HG03469 (cell line): ENCODE results near the gene CAMKK2.
"Not testable (repeated sequence)": the region's sequence is repeated elsewhere in the genome, so short reads cannot be mapped to it uniquely, and the experiment has no call there.

Experiments used
- ATAC-seq: cut with Tn5 transposase; IDR thresholded peaks from one replicate; pipeline ENCODE4 v1.9.1; 2021; ENCODE audit warnings: mild to moderate bottlenecking, moderate library complexity, moderate number of reproducible peaks; ENCODE audit not compliant: unreplicated experiment

CAMKK2 gene

DNA sequence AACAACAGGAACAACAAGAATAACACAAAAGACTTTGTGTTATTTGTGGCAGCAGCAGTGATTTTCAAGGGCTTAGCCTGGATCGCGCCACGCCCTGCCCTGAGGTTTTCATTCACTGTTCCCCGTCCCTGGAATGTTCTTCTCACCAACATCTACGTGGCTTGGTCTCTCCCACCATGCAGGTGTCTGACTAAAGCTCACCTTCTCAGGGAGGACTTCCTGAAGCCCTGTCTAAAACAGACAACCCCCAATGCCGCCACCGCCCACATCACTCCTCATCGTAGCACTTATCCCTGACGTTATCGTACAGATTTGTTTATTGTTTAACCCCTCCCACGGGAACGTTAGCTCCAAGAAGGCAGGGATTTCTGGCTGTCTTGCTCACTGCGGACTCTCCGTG is 46.1 kb downstream of the CAMKK2 start:
- ATAC-seq, result no peak

DNA sequence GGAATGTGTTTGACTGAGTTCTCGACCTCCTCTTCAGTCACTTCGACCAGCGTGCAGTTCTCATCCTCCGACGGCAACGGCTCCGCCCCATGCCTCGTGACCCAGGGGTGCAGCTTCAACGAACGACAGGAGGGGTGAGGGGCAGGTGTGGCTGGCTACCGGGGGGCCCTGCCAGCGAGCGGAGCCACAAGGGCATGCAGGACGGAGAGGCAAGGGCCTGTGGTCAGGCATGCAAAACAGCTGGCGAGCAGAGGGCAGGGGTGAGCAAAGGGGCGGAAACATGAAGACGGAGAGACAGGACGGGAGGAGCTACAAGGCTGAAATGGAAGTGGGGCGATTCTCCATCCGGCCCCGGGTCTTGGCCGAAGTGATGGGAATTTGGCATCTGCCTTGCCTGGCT is 47.9 kb downstream of the CAMKK2 start:
- no peak for ATAC-seq

DNA sequence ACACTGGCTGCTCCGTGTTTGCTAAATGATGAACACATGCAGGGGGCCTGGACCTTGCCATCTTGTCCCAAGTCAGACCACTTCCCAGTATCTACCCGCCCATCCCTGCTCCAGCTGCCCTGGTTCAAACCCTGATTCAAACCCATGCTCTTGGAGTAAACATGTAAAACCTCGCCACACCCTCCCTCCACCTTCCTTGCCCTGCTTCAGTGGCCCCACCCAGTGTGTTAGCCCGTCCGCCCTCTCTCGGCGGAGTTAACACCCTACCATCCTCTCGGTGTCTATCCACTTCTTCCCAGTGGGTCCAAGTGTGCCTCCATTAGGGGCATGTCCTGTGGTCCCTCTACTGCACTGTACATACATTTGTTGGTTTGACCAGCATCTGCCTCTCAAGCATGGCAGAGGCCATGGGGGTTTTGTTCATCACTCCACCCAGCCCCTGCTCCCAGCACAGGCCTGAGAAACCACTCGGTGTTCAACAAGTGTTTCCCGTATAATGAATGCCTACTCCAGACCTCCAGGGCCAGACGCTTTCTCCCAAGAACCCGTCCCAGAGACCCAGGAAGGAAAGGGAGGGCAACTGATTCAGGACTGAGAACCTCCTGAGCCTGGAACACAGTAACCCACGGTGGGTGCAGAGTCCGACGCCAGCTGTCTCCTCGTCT is 49.5 kb downstream of the CAMKK2 start:
- no peak for ATAC-seq

DNA sequence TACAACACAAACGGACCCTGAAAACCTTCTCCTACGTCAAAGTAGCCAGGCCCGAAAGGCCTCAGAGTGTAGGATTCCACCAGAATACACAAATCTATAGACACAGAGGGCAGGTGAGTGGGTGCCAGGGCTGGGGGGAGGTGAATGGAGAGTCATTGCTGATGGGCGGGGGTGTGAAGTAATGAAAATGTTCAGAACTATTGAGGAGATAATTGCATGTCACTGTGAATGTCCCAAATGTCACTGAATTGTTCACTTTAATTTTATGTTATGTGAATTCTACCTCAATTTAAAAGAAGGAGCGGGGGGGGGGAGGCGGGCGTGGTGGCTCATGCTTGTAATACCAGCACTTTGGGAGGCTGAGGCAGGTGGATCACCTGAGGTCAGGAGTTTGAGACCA is 50.6 kb downstream of the CAMKK2 start:
- no peak for ATAC-seq

DNA sequence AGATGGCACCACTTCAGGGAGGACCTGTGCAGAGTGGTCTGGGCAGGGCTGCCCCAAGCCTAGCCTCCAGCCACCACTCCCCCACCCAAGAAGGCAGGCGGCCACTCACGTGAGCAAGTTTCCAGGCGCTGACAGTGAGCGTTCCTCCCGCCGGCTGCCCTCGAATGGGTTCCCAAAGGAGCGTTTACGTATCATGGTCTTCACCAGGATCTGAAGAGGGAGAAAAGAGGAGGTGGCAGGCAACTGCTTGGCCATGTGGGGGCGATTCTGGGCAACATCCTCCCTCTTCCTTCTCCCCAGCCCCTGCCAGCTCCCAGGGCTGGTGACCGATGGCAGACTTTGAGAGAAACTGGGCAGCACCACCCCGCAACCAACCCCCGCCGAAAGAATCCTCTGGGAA is 51.5 kb downstream of the CAMKK2 start:
- no peak for ATAC-seq

DNA sequence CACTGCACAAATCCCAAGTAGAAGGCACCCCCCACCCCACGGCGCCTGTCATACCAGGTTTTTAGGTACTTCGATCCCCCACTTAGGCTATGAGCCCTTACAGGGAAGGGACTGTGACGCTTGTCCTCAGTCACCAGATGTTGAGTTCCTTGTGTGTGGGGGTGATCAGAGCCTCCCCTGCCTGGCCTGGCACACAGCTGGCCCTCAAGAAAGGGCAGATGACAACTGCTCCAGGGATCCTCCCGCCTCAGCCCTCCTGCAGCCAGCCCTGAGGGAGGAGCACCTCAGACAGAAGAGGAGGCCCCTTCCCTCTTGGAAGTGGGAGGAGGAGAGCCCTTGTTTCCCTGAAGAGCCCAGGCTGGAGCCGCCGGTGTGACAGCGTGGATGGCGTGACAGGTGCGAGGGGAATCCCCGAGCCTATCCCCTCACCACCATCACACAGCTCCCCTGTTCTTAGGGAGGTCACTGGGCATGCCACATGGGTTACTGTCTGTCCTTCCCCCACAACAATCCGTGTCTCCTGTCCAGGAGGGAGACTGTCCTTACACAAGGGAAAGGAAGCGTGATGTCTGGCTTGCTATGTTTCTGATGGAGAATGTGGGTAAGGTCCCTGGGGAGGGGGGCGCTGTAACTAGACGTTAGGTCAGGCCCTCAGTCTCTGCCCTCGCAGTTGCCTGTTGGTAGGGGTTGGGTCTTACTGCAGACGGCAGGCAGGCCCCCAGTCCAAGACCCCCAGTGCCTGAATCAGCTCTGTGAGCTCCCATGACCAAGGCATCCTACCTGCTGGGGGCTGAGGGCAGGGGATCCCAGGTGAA is 55.1 kb downstream of the CAMKK2 start:
- no peak for ATAC-seq

DNA sequence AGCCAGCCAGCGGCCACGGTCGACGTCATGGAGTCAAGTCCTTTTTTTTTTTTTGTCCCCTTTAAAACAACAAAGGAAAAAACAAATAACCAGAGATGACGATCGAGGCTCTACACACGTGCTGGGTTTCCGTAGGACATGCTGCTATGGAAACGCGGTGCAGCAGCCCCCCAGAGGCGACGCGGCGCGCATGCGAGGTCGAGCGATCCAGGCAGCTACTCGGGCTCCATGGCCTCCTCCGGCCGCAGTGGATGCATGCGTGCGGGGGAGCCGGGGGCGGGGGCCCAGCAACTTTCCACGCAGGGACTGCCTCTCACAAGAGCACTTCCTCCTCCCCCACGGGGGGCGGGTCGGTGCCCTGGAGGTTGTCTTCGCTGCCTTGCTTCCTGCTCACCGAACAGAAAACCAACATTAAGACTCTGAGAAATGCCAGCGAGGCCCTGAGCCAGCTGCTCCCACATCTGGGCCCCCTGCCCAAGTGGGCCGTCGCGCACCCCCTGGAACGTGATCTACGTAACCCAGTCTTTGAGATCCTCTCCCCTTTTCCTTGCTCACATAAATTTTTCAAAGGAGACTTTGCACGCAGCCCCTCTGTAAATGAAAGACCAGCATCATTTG is 55.9 kb downstream of the CAMKK2 start:
- no peak for ATAC-seq

DNA sequence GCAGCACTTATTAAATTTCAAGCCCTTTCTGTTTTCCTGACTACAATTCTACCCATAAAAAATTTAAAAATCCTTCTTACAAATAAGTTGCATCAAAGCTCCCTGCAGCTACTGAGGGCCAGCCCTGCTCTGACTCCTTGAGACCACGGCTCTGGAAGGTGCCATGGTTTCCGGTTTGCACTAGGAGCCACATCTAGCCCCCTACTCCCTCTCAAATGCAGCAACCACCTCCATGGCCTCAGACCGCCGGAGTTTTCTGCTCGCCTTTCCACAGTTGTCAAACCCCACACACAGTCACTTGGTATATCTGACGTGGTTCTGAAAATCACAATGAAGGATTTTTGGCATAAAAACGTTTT is 56.5 kb downstream of the CAMKK2 start:
- no peak for ATAC-seq

DNA sequence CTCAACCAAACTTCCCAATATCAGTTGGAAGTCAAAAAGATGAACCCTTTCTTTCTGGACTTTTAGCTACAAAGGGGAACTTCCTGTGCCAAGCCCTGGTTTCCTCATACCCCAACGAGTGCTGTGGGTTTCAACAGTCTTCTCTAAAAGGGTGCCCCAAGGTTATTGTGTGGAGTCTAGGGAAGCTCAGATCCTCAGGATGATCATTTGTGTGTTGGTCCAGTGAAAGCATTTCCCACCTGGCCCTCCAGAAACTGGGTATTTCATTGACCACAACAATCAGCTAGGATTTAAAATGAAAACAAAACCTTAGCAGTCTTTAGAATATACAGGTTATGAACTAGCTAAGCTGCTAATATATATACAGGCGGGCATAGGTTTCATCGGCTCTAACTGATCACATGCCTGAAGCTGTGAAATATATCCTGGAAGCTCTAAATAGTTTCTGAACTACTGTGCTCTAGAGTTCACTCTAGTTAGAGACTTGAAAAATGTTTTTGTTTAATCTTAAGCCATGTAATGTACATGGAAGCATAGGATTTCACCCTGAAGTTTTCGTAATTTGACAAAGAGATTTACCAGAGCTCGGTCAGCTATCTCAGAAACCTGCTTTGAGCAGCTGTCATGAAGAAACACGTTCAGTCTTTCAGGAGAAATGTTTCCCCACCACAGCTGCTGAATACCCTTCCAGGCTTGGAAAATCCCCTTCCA is 57.0 kb downstream of the CAMKK2 start:
- no peak for ATAC-seq

DNA sequence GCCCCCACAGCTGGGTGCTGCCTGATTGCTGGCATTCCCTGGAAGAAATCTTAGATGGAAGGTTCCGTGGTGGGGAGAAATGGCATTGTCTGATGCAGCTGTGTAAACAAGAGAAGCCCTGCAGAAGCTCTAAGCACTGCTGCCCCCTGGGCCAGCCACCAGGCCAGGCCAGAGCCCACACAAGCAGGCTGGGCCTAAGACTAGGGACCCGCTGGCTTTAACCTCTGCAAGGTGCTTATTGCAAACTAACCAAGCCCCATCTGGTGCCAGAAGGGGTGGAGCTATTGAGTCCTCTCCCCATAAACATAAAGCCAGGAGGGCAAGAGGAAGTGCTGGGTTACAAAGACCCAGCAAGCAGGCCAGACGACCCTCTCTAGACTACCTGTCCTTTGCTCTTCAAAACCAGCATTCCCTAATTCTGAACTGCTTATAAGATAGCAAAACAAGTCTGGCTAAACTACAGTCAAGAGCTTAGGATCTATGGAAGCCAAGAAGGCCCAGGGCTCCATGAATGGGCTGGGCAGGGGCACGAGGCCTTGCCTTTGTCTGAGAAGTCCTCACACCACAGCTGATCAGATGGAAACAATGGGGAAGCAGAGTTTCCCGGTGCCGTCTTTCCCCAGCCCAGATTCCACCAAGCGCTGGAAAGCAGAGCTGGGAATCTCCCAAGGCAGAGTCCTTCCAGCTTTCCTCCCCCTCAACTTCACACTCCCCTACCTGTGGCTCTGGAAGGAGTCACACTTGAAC is 57.7 kb downstream of the CAMKK2 start:
- no peak for ATAC-seq

DNA sequence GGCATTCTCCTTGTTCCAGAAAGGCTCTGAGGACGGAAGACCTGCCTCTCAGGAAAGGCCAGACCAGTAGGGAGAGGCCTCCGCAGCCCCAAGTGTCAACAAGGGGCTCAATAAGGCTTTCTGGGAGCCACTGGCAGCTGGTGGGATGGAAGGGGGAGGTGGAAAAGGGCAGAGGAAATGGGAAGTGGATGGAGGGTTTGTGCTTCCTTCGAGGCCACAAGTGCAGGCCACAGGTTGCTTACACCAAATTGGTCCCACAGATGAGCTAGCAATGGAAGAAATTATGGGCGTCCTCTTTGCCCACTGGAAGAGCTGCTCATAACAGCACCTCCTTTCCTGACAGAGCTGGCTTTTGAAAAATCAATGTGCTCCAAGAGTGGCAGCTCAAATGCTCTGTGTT is 58.4 kb downstream of the CAMKK2 start:
- no peak for ATAC-seq

DNA sequence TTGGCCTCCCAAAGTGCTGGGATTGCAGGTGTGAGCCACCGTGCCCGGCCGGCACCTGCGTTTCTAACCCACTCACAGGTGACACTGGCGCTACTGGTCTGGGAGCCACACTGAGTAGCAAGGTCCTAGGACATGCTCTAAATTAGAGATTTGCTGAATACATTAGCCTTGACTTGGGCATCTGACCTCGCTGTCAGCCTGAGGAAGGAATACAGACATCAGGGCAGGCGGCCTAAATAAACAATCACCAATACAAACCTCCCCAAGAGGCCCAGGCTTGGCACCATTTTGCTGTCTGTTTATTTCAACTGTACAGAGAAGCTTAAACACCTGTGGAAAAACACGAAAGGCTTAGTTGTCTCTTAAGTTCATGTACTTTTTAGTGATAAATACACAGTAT is 59.1 kb downstream of the CAMKK2 start:
- no peak for ATAC-seq

DNA sequence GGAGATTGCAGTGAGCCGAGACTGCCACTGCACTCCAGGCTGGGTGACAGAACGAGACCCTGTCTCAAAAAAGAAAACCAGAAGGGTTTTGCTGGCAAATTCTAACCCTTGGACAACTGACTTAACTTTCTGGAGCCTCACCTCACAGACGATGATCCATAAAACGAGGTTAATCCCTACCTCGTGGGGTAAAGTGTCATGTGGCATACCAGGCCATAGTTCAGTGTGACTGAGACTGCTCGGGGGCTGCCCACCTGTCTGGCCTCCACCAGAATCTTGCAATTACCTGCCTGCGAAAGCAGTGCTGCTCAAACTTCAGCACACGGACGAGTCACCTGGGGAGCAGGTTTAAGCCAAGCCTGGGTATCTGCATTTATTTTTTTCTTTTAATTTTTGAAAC is 59.7 kb downstream of the CAMKK2 start:
- no peak for ATAC-seq

DNA sequence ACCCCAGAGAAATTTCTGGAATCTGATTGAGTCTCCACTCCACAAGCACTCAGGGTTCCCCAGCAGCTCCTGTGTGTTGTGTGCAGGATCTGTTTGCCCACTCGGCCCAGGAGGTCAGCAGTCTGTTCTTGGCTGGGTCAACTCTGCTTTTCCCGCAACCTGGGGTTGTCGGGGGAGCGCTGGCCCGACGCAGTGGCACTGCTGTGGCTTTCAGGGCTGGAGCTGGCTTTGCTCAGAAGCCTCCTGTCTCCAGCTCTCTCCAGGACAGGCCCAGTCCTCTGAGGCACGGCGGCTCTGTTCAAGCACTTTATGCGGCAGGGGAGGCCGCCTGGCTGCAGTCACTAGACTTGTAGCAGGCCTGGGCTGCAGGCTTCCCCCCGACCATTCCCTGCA is 62.9 kb downstream of the CAMKK2 start:
- ATAC-seq, result no peak

DNA sequence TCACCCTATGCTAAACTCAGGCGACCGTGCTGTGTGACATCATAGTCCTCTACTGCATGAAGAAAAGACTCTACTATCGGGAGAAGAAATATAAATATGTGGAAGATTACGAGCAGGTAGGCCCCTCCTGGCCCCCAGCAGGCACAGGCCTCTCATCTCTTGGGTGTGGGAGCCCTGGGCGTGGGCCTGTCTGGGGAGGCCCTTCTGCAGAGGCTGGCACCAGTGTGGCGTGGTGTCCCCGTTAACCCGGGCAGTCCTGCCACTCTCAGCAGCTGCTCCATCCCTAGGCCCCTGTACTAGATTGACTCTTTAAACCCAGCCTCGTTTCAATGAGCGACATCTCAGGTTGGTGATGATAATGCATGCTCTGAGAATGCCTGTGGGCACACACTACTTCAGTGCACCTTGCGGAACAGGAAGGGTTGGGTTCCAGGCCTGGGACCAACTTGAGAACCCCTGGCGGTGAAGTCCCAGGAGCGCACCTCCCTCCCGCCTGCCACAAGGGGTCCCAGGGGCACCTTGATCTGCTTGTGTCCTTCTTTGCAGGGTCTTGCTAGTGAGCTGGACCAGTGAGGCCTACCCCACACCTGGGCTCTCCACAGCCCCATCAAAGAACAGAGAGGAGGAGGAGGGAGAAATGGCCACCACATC is 63.4 kb downstream of the CAMKK2 start:
- no peak for ATAC-seq

DNA sequence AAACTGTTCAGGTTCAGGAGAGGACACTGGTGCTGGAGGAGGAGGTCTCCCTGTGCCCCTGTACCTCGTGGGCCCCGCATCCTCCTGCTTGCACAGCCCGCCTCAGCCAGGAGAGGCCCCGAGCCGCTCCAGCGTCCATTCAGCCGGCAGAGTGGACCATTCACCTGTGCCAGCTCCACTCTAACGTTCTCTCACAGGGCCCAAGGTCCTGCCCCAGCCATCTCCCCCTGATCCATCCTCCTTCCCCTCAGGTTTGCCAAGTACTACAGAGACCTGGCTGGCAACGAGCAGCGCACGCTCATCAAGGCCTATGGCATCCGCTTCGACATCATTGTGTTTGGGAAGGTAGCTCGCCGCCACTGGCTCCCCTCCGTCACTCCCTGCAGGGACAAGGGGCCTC is 64.3 kb downstream of the CAMKK2 start:
- ATAC-seq, result no peak

DNA sequence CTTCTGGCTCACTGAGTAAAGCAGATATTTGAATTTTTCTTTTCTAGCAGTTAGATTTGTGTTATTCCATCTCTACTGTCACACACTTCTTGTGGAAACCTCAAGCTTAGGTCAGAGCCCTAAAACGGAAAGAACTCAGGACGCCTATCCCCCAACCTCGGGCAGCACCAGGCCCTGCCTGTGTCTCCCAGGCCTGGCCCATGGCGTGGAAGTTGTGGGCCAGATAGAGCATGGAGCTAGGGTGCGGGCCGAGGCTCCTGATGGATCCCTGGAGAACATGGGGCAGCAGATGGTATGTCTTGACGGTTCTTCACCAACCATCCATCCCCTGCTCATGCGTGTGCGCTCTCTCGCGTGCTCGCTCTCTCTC is 66.0 kb downstream of the CAMKK2 start:
- no peak for ATAC-seq

DNA sequence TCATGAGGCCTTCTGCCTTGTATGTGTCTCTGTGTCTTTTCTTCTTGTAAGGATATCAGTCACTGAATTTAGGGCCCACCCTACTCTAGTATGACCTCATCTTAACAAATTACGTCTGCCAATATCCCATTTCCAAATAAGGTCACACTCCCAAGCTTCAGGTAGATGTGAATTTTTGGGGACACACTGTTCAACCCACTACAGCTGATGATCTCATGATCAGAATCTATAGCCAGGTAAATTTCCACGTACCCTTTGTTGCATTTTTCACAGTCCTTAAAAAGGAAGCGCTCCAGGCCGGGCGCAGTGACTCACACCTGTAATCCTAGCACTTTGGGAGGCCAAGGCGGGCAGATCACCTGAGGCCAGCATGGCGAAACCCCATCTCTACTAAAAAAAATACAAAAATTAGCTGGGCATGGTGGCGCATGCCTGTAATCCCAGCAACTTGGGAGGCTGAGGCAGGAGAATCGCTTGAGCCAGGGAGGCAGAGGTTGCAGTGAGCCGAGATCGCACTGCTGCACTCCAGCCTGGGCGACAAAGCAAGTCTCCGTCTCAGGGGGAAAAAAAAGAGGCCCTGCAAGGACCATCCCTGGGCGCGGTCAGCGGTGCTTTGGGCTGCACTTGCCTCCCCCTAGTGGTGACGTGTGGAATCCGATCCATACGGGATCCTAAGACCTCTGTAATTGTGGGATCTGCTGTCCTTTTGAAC is 66.5 kb downstream of the CAMKK2 start:
- not testable (repeated sequence) for ATAC-seq

DNA sequence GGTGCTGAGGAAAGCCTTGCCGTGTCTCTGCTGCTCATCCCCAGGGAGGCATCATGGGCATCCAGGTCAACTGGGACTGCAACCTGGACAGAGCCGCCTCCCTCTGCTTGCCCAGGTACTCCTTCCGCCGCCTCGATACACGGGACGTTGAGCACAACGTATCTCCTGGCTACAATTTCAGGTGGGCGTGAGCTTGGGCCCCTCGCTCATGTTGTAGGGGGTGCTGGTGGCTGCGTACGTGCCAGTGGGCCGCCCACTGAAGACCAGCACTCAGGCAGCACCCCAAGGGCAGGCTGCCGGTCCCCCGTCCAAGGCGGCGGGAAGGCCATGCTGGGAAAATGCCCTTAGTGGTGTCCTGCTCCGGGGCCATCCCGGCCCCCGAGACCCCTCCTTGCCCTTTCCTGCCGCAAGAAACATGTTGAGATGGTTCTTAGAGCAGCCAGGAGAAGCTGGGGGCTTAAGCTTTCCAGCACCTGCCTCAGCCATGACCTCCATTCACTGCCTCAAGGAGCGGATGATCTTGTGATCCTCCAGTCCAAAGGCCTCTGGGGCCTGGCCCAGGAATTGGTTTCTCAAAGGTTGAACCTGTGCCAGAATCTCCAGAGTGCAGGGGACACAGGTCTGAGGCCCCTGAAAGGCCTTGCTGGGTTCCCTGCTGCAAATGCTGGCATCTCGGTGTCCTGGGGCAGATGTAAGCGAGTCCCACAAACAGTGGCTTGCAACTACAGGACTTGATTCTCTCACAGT is 67.4 kb downstream of the CAMKK2 start:
- no peak for ATAC-seq
